ENCODE results near the gene DPH3.
A peak's percentile ranks its signal among the peaks of the same experiment; 100 is the strongest.

The DPH3 gene

GRCh38 chr3:16255326-16255725, 9.4 kb downstream of the DPH3 start:
- DNase-seq (ENCODE audit: low read depth in 2 of 2), result no peak

- no peak for DNase-seq (ENCODE audit: low read depth in 2 of 2)
Observed at GRCh38 chr3:16254916-16255315, 9.8 kb downstream of the DPH3 start.

- no peak for DNase-seq (ENCODE audit: low read depth in 2 of 2)
Observed at GRCh38 chr3:16253601-16254000, 11.1 kb downstream of the DPH3 start.

- no peak for DNase-seq (ENCODE audit: low read depth in 2 of 2)
Observed at GRCh38 chr3:16252988-16253387, 11.8 kb downstream of the DPH3 start.

GRCh38 chr3:16252243-16252978, 12.3 kb downstream of the DPH3 start:
- DNase-seq (ENCODE audit: low read depth in 2 of 2), result no peak

- no peak for DNase-seq (ENCODE audit: low read depth in 2 of 2)
Observed at GRCh38 chr3:16251316-16252085, 13.2 kb downstream of the DPH3 start.

GRCh38 chr3:16249886-16250285, 14.9 kb downstream of the DPH3 start:
- no peak for DNase-seq (ENCODE audit: low read depth in 2 of 2)

- DNase-seq (ENCODE audit: low read depth in 2 of 2), result no peak
Observed at GRCh38 chr3:16249336-16249735, 15.4 kb downstream of the DPH3 start.

- no peak for DNase-seq (ENCODE audit: low read depth in 2 of 2)
Observed at GRCh38 chr3:16248556-16248955, 16.2 kb downstream of the DPH3 start.

GRCh38 chr3:16247282-16248061, 17.3 kb downstream of the DPH3 start:
- peak; percentile 50 to 51 for DNase-seq (ENCODE audit: low read depth in 2 of 2)

- no peak for DNase-seq (ENCODE audit: low read depth in 2 of 2)
Observed at GRCh38 chr3:16245609-16246008, 19.1 kb downstream of the DPH3 start.

GRCh38 chr3:16243706-16244490, 20.8 kb downstream of the DPH3 start:
- no peak for DNase-seq (ENCODE audit: low read depth in 2 of 2)

GRCh38 chr3:16242177-16242576, 22.6 kb downstream of the DPH3 start:
- no peak for DNase-seq (ENCODE audit: low read depth in 2 of 2)

- no peak for DNase-seq (ENCODE audit: low read depth in 2 of 2)
Observed at GRCh38 chr3:16241225-16241624, 23.5 kb downstream of the DPH3 start.

GRCh38 chr3:16240229-16241023, 24.3 kb downstream of the DPH3 start:
- DNase-seq (ENCODE audit: low read depth in 2 of 2), result no peak

- no peak for DNase-seq (ENCODE audit: low read depth in 2 of 2)
Observed at GRCh38 chr3:16239780-16240179, 25.0 kb downstream of the DPH3 start.

GRCh38 chr3:16239086-16239770, 25.5 kb downstream of the DPH3 start:
- no peak for DNase-seq (ENCODE audit: low read depth in 2 of 2)

- DNase-seq (ENCODE audit: low read depth in 2 of 2), result no peak
Observed at GRCh38 chr3:16236856-16237393, 27.8 kb downstream of the DPH3 start.

- no peak for DNase-seq (ENCODE audit: low read depth in 2 of 2)
Observed at GRCh38 chr3:16236030-16236639, 28.6 kb downstream of the DPH3 start.

- DNase-seq (ENCODE audit: low read depth in 2 of 2), result no peak
Observed at GRCh38 chr3:16234281-16234680, 30.5 kb downstream of the DPH3 start.

Data from stimulated activated CD8-positive, alpha-beta memory T cell treated with anti-CD3 and anti-CD28 coated beads, Interleukin-15, amount 100 ng/mL, for 48 hours (primary cell).